GM19372 (cell line): Measurements from ENCODE around the gene HSD17B1.

ENCODE experiments used
- ATAC-seq: cut with Tn5 transposase; IDR thresholded peaks from one replicate; pipeline ENCODE4 v1.9.1; 2021; ENCODE audit warnings: mild to moderate bottlenecking, low read depth, moderate library complexity; ENCODE audit not compliant: unreplicated experiment

The HSD17B1 gene

GRCh38 chr17:42565523-42566214, 12.9 kb downstream of the HSD17B1 start:
- ATAC-seq: no peak

- ATAC-seq: no peak
These were observed 13.6 kb downstream of the HSD17B1 start for GRCh38 chr17:42566215-42566882.

- peak; percentile 61 for ATAC-seq
These were observed 14.3 kb downstream of the HSD17B1 start, which contains the start of gene MLX for GRCh38 chr17:42566883-42567573. Gene MLX, plus strand, starts transcription at chr17:42567100. Its CDS starts 25 bp downstream, at chr17:42567125.

GRCh38 chr17:42568341-42569111, 15.8 kb downstream of the HSD17B1 start:
- no peak for ATAC-seq

- no peak for ATAC-seq
These were observed 18.9 kb downstream of the HSD17B1 start for GRCh38 chr17:42571435-42572225.

- ATAC-seq: no peak
These were observed 20.4 kb downstream of the HSD17B1 start for GRCh38 chr17:42573095-42573494.

GRCh38 chr17:42574463-42574862, 21.7 kb downstream of the HSD17B1 start:
- no peak for ATAC-seq

- ATAC-seq: no peak
These were observed 24.4 kb downstream of the HSD17B1 start for GRCh38 chr17:42577140-42577531.

- peak; percentile 63 for ATAC-seq
These were observed 25.0 kb downstream of the HSD17B1 start, which contains the start of gene PSMC3IP for GRCh38 chr17:42577532-42578281. Gene PSMC3IP, minus strand, starts transcription at chr17:42577729. Its CDS starts 43 bp downstream, at chr17:42577686.

- ATAC-seq: peak; percentile 59
These were observed 25.7 kb downstream of the HSD17B1 start for GRCh38 chr17:42578282-42578869.

- no peak for ATAC-seq
These were observed 27.2 kb downstream of the HSD17B1 start for GRCh38 chr17:42579794-42580551.

GRCh38 chr17:42581744-42582270, 29.1 kb downstream of the HSD17B1 start:
- no peak for ATAC-seq

GRCh38 chr17:42584880-42585279, 32.2 kb downstream of the HSD17B1 start:
- no peak for ATAC-seq

GRCh38 chr17:42585353-42585752, 32.6 kb downstream of the HSD17B1 start:
- ATAC-seq: no peak

GRCh38 chr17:42586514-42587230, 33.9 kb downstream of the HSD17B1 start:
- ATAC-seq: no peak

- no peak for ATAC-seq
These were observed 38.2 kb downstream of the HSD17B1 start for GRCh38 chr17:42590886-42591285.

GRCh38 chr17:42591411-42591810, 38.7 kb downstream of the HSD17B1 start:
- no peak for ATAC-seq
